ENCODE results near the gene GSDMA.

Gene GSDMA

DNA sequence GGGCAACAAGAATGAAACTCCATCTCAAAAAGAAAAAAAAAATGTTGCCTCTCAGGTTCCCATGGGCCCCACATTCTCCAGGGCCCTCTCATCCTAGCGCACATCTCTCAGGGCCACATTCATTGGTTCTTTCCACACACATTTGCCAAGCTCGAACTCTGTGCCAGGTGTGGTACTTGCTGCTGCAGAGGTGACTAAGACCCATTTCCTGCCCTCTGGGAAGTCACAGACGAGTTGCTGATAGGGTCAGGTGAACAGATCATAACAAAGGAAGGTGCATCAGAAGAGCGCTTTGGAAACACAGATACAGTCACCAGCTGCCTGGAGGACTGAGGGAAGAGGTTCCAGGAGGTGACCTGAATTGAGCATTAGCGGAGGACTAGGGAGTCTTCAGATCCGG, 1.0 kb downstream of the GSDMA start:
- no peak for DNase-seq

DNA sequence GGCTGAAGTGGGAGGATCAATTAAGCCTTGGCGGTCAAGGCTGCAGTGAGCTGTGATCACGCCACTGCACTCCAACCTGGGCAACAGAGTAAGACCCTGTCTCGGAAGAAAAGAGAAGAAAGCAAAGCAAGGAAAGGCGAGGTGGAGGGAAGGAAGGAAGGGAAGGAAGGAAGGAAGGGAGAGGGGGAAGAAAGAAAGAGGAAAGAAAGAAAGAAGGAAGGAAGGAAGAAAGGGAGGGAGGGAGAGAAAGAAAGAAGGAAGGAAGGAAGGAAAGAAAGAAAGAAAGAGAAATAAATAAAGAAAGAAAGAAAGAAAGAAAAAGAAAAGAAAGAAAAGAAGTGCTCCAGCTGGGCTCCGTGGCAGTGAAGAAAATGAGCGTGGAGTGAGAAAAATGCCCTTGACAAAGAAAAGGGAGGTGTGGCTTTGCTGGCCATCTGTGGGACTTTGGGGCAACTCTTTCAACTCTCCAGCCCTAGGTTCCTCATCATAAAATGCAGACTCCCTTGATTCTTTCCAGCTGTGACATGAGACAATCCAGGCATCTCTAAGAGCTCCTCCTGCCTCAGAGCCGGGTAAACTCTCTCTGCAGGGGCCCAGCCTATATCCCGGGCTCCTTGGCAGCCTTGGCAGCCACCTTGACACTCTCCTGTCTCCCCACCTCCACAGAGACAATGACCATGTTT, 2.4 kb downstream of the GSDMA start:
- no peak for DNase-seq

DNA sequence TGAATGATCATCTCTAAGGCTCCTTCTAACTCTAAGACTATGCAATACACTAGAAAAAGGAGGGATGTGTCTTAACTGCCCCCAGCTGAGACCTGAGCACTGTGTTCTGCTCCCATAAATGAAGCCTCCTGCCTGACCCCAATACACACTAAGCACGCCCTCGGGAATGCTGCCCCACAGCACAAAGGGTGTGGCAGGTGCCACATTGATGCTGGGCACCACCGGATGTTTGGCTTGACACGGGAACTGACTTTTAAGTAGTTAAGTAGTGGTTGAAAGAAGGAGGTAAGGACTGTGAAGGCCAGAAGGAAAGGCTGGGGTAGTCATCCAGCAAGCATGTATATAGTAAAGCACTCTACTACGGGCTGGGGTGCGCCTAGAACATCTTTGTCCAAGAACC, 4.0 kb downstream of the GSDMA start:
- DNase-seq, result no peak

DNA sequence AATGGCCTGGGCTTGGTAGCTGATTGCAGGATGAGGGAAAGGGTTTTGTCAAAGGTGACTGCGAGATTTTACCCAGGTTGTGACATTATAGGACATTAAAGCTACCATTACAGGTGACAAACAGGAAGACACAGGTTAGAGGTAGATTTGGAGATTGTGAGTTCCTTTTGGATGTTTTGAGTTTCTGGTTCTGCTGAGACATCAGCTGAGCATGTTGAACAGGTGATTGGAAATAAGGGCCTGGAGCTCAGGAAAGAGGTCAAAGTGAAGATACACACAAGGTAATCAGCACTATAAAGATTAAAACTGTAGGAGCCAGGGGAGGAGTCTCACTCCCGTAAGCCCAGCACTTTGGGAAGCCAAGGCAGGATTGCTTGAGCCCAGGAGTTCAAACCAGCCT, 6.0 kb downstream of the GSDMA start:
- no peak for DNase-seq

DNA sequence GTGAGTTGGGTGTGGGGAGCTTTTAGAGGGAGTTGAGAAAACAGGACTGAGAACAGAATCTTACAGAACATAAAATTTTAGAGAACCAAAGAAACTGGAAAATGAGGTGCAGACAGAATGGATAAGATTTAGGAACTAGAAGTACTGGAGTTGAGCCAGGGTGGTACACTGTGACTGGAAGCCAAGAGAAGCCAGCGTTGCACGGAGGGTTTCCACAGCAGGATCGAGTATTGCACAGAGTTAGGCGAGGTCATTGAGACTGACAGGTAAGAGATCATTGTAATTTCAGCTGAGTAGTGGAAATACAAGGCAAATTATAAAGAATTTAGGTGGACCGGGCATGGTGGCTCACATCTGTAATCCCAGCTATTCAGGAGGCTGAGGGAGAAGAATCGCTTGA, 6.6 kb downstream of the GSDMA start:
- no peak for DNase-seq

DNA sequence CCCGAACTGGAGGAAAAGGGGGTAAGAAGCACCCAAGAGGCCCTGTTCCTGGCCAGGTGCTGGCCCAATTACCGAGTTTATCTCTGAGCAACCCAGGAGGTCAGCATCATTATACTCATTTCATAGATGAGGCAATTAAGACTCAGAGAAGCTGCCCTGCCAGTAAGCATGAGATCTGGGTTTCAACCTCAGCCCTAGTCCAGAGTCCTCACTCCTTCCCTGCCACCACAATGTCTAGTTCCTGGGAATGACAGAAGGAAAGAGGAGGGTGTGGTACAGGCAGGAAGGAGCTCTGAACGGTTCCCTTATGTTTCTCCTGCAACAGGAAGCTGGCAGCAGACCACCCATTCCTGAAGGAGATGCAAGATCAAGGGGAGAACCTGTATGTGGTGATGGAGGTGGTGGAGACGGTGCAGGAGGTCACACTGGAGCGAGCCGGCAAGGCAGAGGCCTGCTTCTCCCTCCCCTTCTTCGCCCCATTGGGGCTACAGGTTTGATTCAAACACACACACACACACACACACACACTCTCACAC, 7.4 kb downstream of the GSDMA start:
- no peak for DNase-seq

DNA sequence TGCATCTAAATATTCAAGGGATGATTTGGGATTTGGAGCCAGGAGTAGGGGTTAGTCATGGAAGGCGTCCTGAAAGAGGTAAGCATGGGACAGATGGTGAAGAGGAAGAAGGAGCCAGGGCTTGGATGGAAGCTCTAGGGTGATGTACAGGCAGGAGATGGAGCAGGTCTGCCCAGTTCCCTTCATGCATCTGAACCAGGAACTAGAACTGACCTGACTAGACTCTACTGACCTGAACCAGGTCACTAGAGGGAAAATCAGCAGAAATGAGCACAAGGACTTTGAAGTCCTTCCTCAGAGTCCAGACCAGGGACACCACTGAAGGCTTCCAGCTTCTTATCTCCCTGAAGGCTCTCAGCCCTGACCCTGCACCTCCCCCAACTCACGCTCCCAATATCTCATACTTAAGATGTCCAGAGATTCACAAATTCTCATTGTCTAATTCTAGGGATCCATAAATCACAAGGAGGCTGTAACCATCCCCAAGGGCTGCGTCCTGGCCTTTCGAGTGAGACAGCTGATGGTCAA, 8.3 kb downstream of the GSDMA start:
- DNase-seq, result no peak

DNA sequence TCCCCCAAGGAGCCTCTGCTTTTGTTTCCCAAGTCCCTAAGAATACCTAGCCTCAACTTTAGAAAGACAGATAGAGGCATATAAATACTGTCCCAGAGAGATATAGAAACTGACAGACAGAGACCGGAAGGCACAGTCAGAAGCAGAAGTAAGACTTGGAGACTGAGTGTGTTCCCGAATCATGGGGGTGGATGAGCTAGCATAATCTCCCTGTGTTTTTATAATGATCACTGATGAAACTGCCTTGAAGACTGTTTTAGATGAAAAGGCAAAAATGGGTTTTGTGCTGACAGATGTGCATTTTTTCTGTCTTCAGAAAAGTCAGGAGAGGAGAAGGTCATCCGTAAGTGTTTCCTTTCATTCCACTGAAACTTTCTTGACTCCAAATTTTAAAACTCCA, 9.5 kb downstream of the GSDMA start:
- DNase-seq, result no peak

DNA sequence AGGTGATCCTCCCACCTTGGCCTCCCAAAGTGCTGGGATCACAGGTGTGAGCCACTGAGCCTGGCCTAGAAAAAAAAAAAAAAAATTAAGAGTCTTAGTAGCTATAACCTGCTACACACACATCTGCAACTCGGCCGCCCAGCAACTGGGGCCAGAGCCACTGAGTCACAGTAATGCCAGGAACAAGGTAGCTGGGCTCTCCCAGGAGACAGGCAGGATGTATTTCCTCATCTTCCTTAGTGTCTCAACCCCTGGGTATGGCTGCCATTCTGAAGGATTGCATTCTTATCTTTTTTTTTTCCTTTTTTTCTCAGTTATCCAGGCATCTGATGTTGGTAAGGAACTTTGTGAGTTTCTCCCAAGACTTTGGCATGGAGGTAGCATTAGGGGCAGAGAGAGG, 10.7 kb downstream of the GSDMA start:
- DNase-seq, result peak; percentile 21

DNA sequence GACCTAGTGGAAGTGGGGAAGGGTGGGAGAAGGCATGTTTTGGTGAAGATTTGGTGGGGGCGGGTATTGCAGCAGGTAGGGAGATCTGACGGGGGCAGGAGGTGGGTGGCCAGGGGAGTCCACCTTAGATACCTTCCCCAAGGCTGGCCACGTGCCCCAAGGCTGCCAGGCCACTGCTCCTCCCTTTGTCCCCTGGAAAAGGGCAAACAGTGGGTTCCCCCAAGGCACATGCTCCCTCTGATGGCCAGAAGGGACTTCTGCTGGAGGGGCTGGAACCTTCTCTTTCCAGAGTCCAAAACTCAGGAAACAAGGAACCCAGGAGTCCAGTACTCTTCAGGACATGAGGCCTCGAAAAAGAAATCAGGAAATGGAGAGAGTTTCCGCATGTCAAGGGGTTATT, 11.6 kb downstream of the GSDMA start:
- DNase-seq, result no peak

DNA sequence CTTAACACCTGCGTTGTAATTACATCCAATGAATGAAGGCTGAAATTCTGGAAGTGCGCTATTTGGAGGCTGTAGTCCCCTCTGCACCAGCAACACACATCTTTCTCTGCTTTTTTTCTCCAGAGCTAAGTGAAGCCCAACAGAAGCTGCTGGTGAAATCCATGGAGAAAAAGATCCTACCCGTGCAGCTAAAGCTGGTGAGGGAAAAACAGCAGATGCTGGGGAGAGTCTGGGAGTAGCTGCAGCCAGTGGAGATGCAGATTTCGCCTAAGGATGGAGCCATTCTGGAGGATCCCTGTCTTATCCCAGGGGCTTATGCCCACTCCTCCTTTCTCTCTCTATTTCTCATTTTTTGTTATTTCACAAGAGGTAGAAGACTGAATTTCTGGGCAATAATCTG, 13.0 kb downstream of the GSDMA start:
- DNase-seq, result no peak

DNA sequence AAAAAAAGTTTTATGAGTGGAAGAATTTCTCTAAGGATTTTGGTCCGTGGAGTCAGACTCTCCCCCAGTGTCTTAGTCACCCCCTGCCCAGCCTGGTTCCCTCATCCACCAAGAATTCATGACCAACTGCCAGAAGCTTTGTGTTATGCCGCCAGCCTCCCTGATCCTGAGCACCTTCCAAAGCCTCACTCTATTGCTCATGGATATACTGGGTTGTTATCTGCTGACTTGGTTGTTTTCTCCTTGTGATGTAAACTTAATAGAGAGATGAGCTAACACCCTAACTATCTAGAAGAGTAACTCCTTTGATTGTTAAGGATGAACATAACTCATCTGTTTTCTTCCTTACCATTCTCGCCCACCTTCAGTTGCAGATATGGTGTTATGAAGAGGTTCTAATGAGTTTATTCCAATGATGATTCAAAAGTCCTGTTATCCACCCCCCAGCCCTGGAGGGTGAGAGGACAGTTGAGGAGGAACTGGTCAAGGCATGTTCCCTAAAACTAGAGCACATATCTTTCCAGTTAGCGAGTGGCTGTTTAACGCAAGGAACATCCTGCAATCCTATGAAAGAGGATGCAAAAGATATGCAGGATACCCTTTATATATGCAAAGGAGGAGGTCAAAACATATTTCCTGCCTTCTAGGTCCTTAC, 16.3 kb downstream of the GSDMA start:
- DNase-seq, result peak; percentile 82

DNA sequence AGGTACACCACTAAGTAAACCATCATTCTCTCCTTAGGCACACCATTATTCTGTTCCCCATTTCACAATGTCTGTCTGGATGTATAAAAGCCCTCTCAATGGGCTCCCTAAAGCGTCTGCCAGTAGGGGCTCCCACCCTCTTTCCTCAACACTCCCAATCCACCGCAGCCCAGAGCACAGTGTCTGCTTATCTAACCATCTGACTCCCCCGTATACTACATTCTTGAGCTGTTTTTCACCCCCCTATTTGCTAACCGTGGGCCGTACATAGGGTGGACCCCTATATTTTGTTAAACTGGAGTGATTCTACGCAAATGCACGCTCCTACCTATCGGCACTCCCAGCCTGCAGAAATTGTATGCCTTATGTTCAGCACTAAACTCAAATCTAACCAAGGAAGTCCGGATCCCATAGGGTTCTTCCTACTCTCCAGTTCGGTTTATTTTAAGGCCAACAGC, 17.1 kb downstream of the GSDMA start:
- DNase-seq, result peak; percentile 29

DNA sequence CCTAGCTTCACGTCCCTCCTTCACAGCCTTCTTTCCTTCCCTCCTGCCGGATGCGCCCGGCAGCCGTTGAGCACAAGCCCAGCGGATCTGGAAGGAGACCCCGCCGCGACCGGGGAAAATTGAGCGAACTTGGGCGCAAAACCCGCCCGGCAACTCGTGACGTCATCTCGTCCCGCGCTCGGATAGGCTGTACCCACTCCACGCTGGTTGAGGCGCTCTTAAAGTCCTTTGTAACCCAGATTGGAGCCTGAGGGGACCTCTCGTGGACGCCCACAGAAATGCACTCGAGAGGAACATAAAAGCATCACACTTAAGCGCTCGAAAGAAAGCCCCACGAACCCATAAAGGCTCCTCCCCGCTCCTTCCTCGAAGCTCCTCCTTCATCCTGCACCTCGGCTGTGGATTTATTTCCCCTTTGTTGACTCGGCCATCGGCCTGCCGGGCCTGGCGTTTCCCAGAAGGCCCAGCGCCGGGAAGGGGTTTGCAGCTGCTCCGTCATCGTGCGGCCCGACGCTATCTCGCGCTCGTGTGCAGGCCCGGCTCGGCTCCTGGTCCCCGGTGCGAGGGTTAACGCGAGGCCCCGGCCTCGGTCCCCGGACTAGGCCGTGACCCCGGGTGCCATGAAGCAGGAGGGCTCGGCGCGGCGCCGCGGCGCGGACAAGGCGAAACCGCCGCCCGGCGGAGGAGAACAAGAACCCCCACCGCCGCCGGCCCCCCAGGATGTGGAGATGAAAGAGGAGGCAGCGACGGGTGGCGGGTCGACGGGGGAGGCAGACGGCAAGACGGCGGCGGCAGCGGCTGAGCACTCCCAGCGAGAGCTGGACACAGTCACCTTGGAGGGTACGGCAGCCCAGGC, 17.8 kb downstream of the GSDMA start, which contains the start of gene PSMD3:
Gene PSMD3, plus strand, starts transcription at position 457 of the 856 bp plus-strand sequence. Its CDS starts 164 bp downstream, at position 621.
- peak; percentile 100 for DNase-seq

DNA sequence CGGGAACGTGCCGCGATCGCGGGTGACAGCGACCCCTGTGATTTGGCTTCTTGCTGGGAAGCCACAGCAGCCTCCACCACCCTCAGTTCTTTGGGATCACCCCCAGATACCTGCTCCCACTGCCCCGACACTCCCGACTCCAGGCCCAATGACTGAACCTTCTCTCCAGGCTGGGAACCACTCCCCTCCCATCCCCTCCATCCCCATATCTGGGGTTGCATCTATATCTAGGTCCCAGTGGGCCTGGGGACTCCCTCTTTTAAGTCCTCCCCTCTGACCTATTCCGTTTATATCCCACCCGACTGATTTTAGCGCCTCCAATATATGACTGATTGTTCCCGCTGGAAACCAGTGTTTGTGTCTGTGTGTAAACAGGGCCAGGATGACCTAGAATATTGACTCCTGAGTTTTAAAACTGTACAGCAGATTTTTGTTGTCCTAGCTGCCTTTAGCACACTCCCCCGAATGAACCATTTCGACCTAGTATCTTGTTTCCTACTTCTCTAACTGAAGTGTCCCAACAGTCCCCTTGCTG, 18.5 kb downstream of the GSDMA start:
- no peak for DNase-seq

DNA sequence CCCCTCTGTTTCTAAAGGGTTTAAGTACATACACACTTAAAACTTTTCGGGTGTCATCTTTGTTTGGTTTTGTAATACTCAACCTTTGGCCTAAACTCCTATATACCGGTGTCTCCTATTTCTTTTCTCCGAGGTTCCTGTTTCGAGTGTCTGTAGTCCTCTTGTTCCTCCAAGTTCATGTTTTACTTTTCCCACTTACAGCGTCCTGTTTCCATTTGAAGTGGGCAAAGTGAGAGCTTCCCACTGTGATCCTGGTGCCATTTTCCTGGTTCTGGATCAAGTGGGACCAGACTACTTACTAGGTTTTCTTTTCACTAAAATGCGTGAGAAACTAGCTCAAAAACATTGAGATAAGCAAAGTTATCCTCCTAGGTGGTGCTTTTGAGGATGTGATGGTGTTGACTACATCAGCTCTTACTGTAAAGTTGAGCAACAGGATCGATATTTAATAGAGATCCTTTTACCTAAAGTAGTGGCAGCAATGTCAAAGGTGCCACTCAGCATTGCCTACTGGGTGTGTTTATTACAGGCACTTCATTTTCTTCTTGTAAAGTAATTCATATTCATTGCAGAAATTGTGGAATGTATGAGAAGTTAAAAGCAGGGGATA, 19.1 kb downstream of the GSDMA start:
- DNase-seq, result no peak

DNA sequence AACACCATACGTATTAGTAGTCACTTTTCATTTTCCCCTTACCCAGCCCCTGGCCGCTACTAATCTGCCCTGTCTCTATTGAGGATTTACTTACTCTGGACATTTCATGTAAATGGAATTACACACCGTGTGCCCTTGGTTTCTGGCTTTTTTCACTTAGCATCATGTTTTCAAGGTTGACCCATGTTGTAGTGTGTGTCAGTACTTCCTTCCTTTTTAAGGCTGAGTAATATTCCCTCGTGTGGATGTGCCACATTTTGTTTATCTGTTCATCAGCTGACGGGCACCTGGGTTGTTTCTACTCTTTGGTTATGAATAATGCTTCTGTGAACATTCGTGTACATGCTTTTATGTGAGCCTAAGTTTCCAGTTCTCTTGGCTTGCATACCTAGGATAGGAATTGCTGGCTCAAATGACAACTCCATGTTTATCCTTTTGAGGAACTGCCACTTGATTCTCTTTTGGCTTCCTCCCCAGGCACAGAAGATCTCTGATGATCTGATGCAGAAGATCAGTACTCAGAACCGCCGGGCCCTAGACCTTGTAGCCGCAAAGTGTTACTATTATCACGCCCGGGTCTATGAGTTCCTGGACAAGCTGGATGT, 25.5 kb downstream of the GSDMA start:
- DNase-seq, result no peak

DNA sequence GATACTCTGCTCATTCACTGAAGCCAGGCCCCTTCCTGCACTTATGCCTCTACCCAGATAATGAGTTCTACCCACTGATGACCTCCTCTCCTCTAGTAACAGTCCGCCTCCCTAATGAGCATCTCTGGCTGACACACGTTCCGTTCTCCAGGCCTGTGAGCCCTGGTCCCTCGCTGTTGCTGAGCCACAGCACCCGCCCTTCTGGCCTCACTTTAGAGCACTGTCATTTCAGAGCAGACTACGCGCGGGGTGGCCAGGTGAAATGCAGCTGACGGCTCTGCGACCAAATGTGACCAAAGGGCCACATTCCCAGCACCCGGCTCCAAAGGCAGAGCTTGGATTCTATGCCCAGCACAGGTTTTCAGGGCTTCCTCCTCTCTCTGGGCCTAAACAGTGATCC, 31.6 kb downstream of the GSDMA start:
- DNase-seq, result no peak

DNA sequence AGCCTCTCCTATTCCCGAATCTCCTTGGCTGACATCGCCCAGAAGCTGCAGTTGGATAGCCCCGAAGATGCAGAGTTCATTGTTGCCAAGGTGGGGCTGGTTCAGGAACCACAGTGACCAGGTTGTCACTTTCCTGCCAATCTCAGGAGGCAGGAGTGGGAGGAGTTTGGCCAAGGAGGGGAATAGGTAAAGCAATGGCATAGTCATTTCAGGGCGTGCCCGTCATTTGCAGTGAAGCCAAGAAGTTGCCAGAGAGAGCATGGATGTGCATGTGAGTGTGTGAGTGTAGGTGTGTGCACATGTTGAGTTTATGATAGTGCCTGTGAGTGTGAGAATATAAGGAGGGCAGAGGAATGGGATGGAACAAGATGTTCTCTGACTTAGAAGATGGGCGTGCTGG, 32.6 kb downstream of the GSDMA start:
- no peak for DNase-seq

DNA sequence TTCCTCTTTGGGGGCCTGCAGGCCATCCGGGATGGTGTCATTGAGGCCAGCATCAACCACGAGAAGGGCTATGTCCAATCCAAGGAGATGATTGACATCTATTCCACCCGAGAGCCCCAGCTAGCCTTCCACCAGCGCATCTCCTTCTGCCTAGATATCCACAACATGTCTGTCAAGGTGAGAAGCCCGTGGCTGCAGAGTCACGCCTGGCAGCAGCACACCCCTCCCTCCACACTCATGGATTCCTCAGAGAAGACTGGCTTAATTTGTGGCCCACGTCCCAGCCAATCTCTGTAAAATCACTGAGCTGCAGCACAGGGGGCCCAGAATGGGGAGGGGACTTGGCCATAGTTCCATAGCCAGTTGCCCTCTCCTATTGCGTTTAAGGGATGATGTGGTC, 33.4 kb downstream of the GSDMA start:
- DNase-seq, result no peak

DNA sequence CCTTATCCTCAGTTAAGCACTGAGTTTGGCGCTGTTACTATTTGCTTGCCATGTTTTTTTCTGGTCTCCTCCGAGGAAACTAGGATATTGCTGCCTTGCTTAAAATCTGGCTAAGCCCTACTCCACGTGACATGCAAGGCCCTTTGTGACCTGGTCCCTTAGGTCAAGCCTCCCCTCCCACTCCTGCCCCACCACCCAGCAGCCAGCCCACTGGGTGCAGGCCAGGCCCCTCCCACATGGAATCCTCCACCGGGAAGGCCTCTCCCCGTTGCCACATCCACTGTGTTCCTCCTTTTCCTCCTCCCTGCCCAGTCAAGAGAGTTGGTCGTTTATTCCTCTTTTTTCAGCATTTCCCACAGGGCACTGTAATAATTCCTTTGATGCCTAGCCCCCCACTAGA, 34.0 kb downstream of the GSDMA start:
- no peak for DNase-seq

DNA sequence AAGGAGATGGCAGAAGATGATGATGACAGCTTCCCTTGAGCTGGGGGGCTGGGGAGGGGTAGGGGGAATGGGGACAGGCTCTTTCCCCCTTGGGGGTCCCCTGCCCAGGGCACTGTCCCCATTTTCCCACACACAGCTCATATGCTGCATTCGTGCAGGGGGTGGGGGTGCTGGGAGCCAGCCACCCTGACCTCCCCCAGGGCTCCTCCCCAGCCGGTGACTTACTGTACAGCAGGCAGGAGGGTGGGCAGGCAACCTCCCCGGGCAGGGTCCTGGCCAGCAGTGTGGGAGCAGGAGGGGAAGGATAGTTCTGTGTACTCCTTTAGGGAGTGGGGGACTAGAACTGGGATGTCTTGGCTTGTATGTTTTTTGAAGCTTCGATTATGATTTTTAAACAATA, 34.7 kb downstream of the GSDMA start:
- DNase-seq, result no peak
